ENCODE data around the gene RAB4A.
A peak's percentile ranks its signal among the peaks of the same experiment; 100 is the strongest.

RAB4A gene

GRCh38 chr1:229341774-229342655, 71.1 kb downstream of the RAB4A start:
- peak; percentile 90 for DNase-seq

GRCh38 chr1:229342656-229343569, 72.0 kb downstream of the RAB4A start, which contains the start of gene CCSAP:
Gene CCSAP, minus strand, starts transcription at chr1:229343047. Its CDS starts 582 bp downstream, at chr1:229342465.
- peak; percentile 74 for DNase-seq

DNA sequence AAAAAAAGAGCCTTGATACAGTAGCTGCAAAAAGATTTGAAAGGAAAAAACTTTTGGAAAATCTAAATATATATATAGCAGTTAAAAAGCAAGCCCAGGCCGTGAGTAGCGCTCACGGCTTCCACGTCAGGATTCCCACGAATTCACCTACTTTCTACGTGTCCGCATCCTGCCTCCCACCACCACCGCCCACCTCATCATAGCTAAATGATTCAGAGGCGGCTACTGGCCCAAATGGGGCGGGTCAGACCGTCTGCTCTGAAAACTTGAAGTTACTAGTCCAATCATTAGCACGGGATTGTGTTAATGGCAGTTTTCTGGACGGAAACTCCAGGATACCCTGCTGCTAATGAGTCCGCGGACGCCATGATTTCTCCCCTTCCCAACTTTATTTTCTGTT, 73.2 kb downstream of the RAB4A start:
- no peak for DNase-seq

- DNase-seq = no peak
Observed at GRCh38 chr1:229344937-229345684, 74.2 kb downstream of the RAB4A start.

- no peak for DNase-seq
Observed at GRCh38 chr1:229347528-229347927, 76.6 kb downstream of the RAB4A start.

GRCh38 chr1:229349463-229350385, 78.8 kb downstream of the RAB4A start:
- DNase-seq = no peak

GRCh38 chr1:229352975-229353374, 82.1 kb downstream of the RAB4A start:
- DNase-seq = no peak

GRCh38 chr1:229354226-229354625, 83.3 kb downstream of the RAB4A start:
- no peak for DNase-seq

Data from CD4-positive, alpha-beta T cell treated with Interleukin-17A for 4 hours (primary cell).